Fibroblast of skin of right quadriceps (primary cell): Measurements from ENCODE around the gene AKT1.
"Not testable (repeated sequence)": the region's sequence is repeated elsewhere in the genome, so short reads cannot be mapped to it uniquely, and the experiment has no call there.

Experiments used
- DNase-seq: peaks from one replicate; pipeline ENCODE4 v3.0.0-alpha.2; 2013

The AKT1 gene

GRCh38 chr14:104734991-104735779 lies 60.4 kb downstream of the AKT1 start:
- DNase-seq: no peak

- no peak for DNase-seq
These were observed 61.0 kb downstream of the AKT1 start for GRCh38 chr14:104734601-104734990.

GRCh38 chr14:104734051-104734587 lies 61.4 kb downstream of the AKT1 start:
- DNase-seq: no peak

- no peak for DNase-seq
These were observed 62.4 kb downstream of the AKT1 start for GRCh38 chr14:104732931-104733681.

GRCh38 chr14:104732355-104732804 lies 63.2 kb downstream of the AKT1 start:
- DNase-seq: no peak

GRCh38 chr14:104731320-104732294 lies 63.9 kb downstream of the AKT1 start:
- no peak for DNase-seq

GRCh38 chr14:104730487-104730886 lies 65.1 kb downstream of the AKT1 start:
- DNase-seq: no peak

- no peak for DNase-seq
These were observed 65.7 kb downstream of the AKT1 start for GRCh38 chr14:104729835-104730181.

GRCh38 chr14:104729176-104729834 lies 66.2 kb downstream of the AKT1 start:
- DNase-seq: not testable (repeated sequence)

- no peak for DNase-seq
These were observed 66.9 kb downstream of the AKT1 start for GRCh38 chr14:104728631-104729030.

- no peak for DNase-seq
These were observed 68.7 kb downstream of the AKT1 start for GRCh38 chr14:104726600-104727451.

GRCh38 chr14:104725772-104726548 lies 69.6 kb downstream of the AKT1 start:
- DNase-seq: no peak

- DNase-seq: peak; percentile 41
These were observed 70.4 kb downstream of the AKT1 start for GRCh38 chr14:104724981-104725771.

GRCh38 chr14:104724407-104724980 lies 71.1 kb downstream of the AKT1 start:
- DNase-seq: no peak

- DNase-seq: peak; percentile 21
These were observed 71.7 kb downstream of the AKT1 start, which contains the start of gene ADSS1 for GRCh38 chr14:104723651-104724406. Gene ADSS1 (plus strand): TSS chr14:104724229. CDS start chr14:104724271, 42 bp downstream.

- DNase-seq: no peak
These were observed 72.5 kb downstream of the AKT1 start for GRCh38 chr14:104722938-104723650.
